Measurements from ENCODE around the gene GPR108.

DNA sequence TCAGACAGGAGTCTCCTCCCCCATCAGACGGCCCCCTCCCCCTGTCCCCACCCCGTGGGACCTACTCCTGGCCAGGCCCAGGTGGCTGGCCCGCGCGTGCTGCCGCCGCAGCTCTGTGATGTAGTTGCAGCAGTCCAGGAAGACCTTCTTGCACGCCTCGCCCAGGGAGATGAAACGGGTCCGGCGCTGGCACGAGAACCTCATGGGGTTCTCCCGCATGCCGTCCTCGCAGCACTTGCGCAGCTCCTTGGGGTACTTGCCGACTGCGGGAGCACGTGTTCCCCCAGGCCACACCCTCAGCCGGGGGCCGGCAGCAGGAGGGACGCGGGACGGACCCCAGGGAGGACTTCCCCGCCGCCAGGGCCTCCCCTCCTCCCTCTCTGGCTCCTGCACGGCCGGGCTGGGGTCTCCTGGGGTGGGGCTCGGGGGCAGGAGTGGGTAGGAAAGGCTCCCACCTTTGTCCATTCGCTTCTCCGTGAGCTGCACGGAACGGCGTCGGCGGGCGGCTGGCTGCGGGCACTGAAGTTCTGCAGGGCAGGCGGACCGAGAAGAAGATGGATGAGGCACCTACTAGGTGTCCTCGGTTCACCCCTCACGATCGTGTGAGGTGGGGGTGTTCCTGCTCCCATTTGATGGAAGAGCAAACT, 30.2 kb downstream of the GPR108 start:
- TF ChIP-seq CTCF (IDR thresholded peaks at IDR 0.05) (no peak), POLR2A (IDR thresholded peaks at IDR 0.05) (no peak)
